GM12878 (cell line): ENCODE data around the gene CRYBG3. TPM values are rescaled to one million over a fixed set of nuclear protein-coding genes. Genes with fewer than 3 reads are reported as not detected.

Experiments
- ATAC-seq: fragments of 200-7000 bp; cut with Tn5 transposase; 3 replicates; pipeline ENCODE4 v1.9.1; 2020; ENCODE audit warnings: mild to moderate bottlenecking, moderate library complexity
- BruUV-seq: library from RNA; stranded (reverse); fragments of 400-500 nt; replicated peaks from 2 replicates; lab custom pipeline; 2021; lab: Mats Ljungman, UMichigan
- CTCF ChIA-PET: fragments of 300-600 bp; sonication (Branson Sonifier 250); formaldehyde crosslinking; extraction: SDS; loops from one replicate; lab custom pipeline; 2021; ENCODE audit warnings: inconsistent platforms; lab: Yijun Ruan, JAX
- POLR2A ChIA-PET: fragments of 350-600 bp; formaldehyde crosslinking; extraction: SDS; loops from one replicate; lab custom pipeline; 2021; ENCODE audit warnings: inconsistent platforms; lab: Charles Lee
- RAD21 ChIA-PET: fragments of 300-600 bp; sonication (Branson Sonifier 250); formaldehyde crosslinking; loops from one replicate; lab custom pipeline; 2023; ENCODE audit warnings: antibody characterized with exemption; ENCODE audit not compliant: unreplicated experiment; lab: Charles Lee
- SMC1A ChIA-PET: fragments of 300-600 bp; sonication (Branson Sonifier 250); formaldehyde crosslinking; loops from one replicate; lab custom pipeline; 2023; ENCODE audit not compliant: unreplicated experiment, uncharacterized antibody; lab: Charles Lee
- DNase-seq: peaks from one replicate; pipeline ENCODE4 v3.0.0-alpha.2; 2011; ENCODE audit warnings: low read depth, low spot score
- FAIRE-seq: peaks from 3 replicates; lab custom pipeline; 2011; peaks lifted over from hg19 to GRCh38; lab: Jason Lieb, UNC
- H2AFZ ChIP-seq: 2 replicates; pipeline ENCODE4 v1.6.0; 2011; ENCODE audit warnings: low read depth, low read length, control low read depth; ENCODE audit not compliant: control insufficient read depth
- H3K27ac ChIP-seq: 2 replicates; pipeline ENCODE4 v1.5.1; 2011; ENCODE audit warnings: control low read depth; ENCODE audit not compliant: control insufficient read depth, insufficient read depth
- H3K27me3 ChIP-seq, 2 experiments: replicated peaks in 1 of 2; 2 replicates each; pipeline versions ENCODE4 v1.6.0 to v1.6.1; 2011; ENCODE audit warnings: low read length in 1 of 2; ENCODE audit not compliant: control insufficient read depth in 2 of 2, insufficient read depth in 2 of 2
- H3K36me3 ChIP-seq, 2 experiments: 2 replicates each; pipeline ENCODE4 v1.5.1; 2011; ENCODE audit warnings: low read length in 1 of 2; ENCODE audit not compliant: control insufficient read depth in 2 of 2, insufficient read depth in 2 of 2
- H3K4me1 ChIP-seq: 2 replicates; pipeline ENCODE4 v1.6.1; 2011; ENCODE audit warnings: mild to moderate bottlenecking, low read length, moderate library complexity, mixed read lengths; ENCODE audit not compliant: control insufficient read depth, insufficient read depth
- H3K4me2 ChIP-seq: 2 replicates; pipeline ENCODE4 v1.6.0; 2011; ENCODE audit warnings: control low read depth; ENCODE audit not compliant: control insufficient read depth, insufficient read depth
- H3K4me3 ChIP-seq: fragments of 200-600 bp; sonication (generic); 2 replicates; pipeline ENCODE4 v1.5.1; 2016
- H3K79me2 ChIP-seq: 2 replicates; pipeline ENCODE4 v1.6.0; 2011; ENCODE audit warnings: low read length; ENCODE audit not compliant: control insufficient read depth, insufficient read depth
- H3K9ac ChIP-seq: 2 replicates; pipeline ENCODE4 v1.8.0; 2011; ENCODE audit warnings: low read length, control low read depth, mixed read lengths; ENCODE audit not compliant: control insufficient read depth, insufficient read depth
- H3K9me3 ChIP-seq: replicated peaks from 3 replicates; pipeline ENCODE4 v1.5.1; 2011; ENCODE audit warnings: mild to moderate bottlenecking, low read length; ENCODE audit not compliant: control insufficient read depth, insufficient read depth
- H4K20me1 ChIP-seq: 2 replicates; pipeline ENCODE4 v1.6.0; 2011; ENCODE audit not compliant: control insufficient read depth, insufficient read depth
- BRCA1 ChIP-seq: IDR thresholded peaks from 2 replicates; pipeline ENCODE4 v1.6.1; 2011; ENCODE audit warnings: low read depth, low read length, improper control_type of control experiment
- ESRRA ChIP-seq: IDR thresholded peaks from 2 replicates; pipeline ENCODE4 v1.6.1; 2012; ENCODE audit warnings: mild to moderate bottlenecking, low read length, improper control_type of control experiment
- KDM1A ChIP-seq: fragments of 200-600 bp; sonication (generic); IDR thresholded peaks from 2 replicates; pipeline ENCODE4 v1.6.1; 2016; ENCODE audit warnings: borderline replicate concordance
- MEF2A ChIP-seq: IDR thresholded peaks from 2 replicates; pipeline ENCODE4 v1.6.1; 2011; ENCODE audit warnings: low read depth, mild to moderate bottlenecking, low read length, moderate library complexity; ENCODE audit not compliant: insufficient read depth
- NKRF ChIP-seq: fragments of 450-650 bp; conservative IDR thresholded peaks from 2 replicates; pipeline ENCODE4 v1.6.1; 2017; ENCODE audit warnings: mild to moderate bottlenecking, moderate library complexity
- PAX5 ChIP-seq: IDR thresholded peaks from 2 replicates; pipeline ENCODE4 v1.6.1; 2011; ENCODE audit warnings: low read depth, low read length, borderline replicate concordance
- PML ChIP-seq: IDR thresholded peaks from 2 replicates; pipeline ENCODE4 v1.6.1; 2012; ENCODE audit warnings: low read length, inconsistent platforms
- SUZ12 ChIP-seq: fragments of 200-600 bp; sonication (generic); IDR thresholded peaks from one replicate; pipeline ENCODE4 v1.6.1; 2018; ENCODE audit warnings: antibody characterized with exemption, mild to moderate bottlenecking; ENCODE audit not compliant: unreplicated experiment
- ZNF687 ChIP-seq: fragments of 450-650 bp; IDR thresholded peaks from 2 replicates; pipeline ENCODE4 v1.6.1; 2017; ENCODE audit warnings: mild to moderate bottlenecking, moderate library complexity
- WGBS: methylation state at CpG from one replicate; pipeline ENCODE4 v1.1.6; 2016; ENCODE audit warnings: low lambda C conversion rate; ENCODE audit not compliant: insufficient replicate concordance, insufficient coverage; ENCODE audit errors: missing lambda C conversion rate; 5-methylcytosine and 5-hydroxymethylcytosine counted together
- in situ Hi-C: fragments of 300-500 bp; cut with MboI; formaldehyde crosslinking; loops from 9 replicates; pipeline ENCODE4 v1.14.3; 2018; ENCODE audit warnings: mixed read lengths
- intact Hi-C: fragments of 100-400 bp; cut with micrococcal nuclease; formaldehyde crosslinking; loops from one replicate; pipeline ENCODE4 v1.14.2; 2022; ENCODE audit not compliant: unreplicated experiment
- polyA plus RNA-seq, 11 experiments: library from polyadenylated mRNA; depleted of rRNA in 4 of 11; unstranded in 6 of 11; stranded (reverse) in 5 of 11; fragments of >200 nt; fragmentation: Nextera tagmentation in 4 of 11; fragmentation: Illumina TruSeq in 1 of 11; extraction: Ambion mirVana in 4 of 11; extraction: Trizol in 1 of 11; gene quantifications; 1 replicate in 1 of 11; 2 replicates in 10 of 11; pipeline versions ENCODE4 v1.2.1 to v1.2.3, GENCODE V29; 2011 to 2016; ENCODE audit warnings: inconsistent platforms in 2 of 11, missing spikeins in 2 of 11, low read depth in 1 of 11
- total RNA-seq, 4 experiments: library from RNA; depleted of rRNA in 3 of 4; stranded (reverse); fragments of >200 nt in 3 of 4; fragmentation: Illumina TruSeq in 1 of 4; extraction: Trizol in 1 of 4; gene quantifications; 2 replicates each; pipeline versions ENCODE4 v1.2.1 to v1.2.3, GENCODE V29; 2013 to 2021

The CRYBG3 gene
- total and polyA plus RNA-seq, 10 of the 15 experiments (the other 5 are each of a cell fraction or from before 2014, with no cell fraction given), result 0.11 to 5.4 (median 1.6) TPM

GRCh38 chr3:97987306-97987705, 165.5 kb downstream of the CRYBG3 start (continued):
- TF ChIP-seq BRCA1 (no peak), PML (no peak), KDM1A (no peak), NKRF (no peak), MEF2A (no peak), ESRRA (no peak), PAX5 (no peak), SUZ12 (no peak)
- TF ChIP-seq, all 136 proteins: peak for 0

- H2AFZ ChIP-seq, result no peak overlapping the region
- BruUV-seq, result no TSS peak
- intact Hi-C loops (no loop called here), in situ Hi-C loops (no loop called here)
- no peak for TF ChIP-seq ZNF687
- H3K4me3 ChIP-seq, result no peak overlapping the region
- DNase-seq (no peak), FAIRE-seq (no peak), ATAC-seq (no peak)
- no peaks in the 10 kb centered on the region for H4K20me1 ChIP-seq
- ChIA-PET RAD21 (no interaction called here), SMC1A (no interaction called here), POLR2A (no interaction called here), CTCF (no interaction called here)
- no peak overlapping the region for H3K9ac ChIP-seq
- H3K27me3 ChIP-seq, result no peaks in the 10 kb centered on the region
- no peak overlapping the region for H3K4me2 ChIP-seq
- H3K79me2 ChIP-seq, result no peaks in the 10 kb centered on the region
- WGBS, result 83% methylated on average over 3 of the region's 3 CpGs
- no peaks in the 10 kb centered on the region for H3K9me3 ChIP-seq
- H3K27ac ChIP-seq, result no peak overlapping the region
- H3K36me3 ChIP-seq, result no peaks in the 10 kb centered on the region
- 0 out of 2 replicates have a peak, but pooled peaks cover 5% of the 10 kb centered on the region for H3K4me1 ChIP-seq
Observed at GRCh38 chr3:97988784-97989568, 167.2 kb downstream of the CRYBG3 start.
